HCT116 (cell line): ENCODE measurements around the gene YPEL3. TPM values are rescaled to one million over a fixed set of nuclear protein-coding genes. Genes with fewer than 3 reads are reported as not detected.

Experiments used
- ATF3 ChIP-seq: IDR thresholded peaks from 2 replicates; pipeline ENCODE4 v1.6.1; 2012
- ELF1 ChIP-seq: IDR thresholded peaks from 2 replicates; pipeline ENCODE4 v1.6.1; 2012; ENCODE audit warnings: low read depth, borderline replicate concordance
- SP1 ChIP-seq: IDR thresholded peaks from 2 replicates; pipeline ENCODE4 v1.6.1; 2012; ENCODE audit warnings: low read depth
- SRF ChIP-seq: IDR thresholded peaks from 2 replicates; pipeline ENCODE4 v1.6.1; 2012; ENCODE audit warnings: low read depth
- total RNA-seq: library from RNA; stranded (reverse); gene quantifications from one replicate; pipeline ENCODE4 v1.2.1, GENCODE V29; 2021; ENCODE audit not compliant: unreplicated experiment
- TF ChIP-seq, protein P1 (sequence below): IDR thresholded peaks from 2 replicates; pipeline ENCODE4 v1.6.1; 2012; ENCODE audit warnings: low read depth
- TF ChIP-seq, protein P2 (sequence below): IDR thresholded peaks from 2 replicates; pipeline ENCODE4 v1.6.1; 2012
- TF ChIP-seq, protein P3 (sequence below): IDR thresholded peaks from 2 replicates; pipeline ENCODE4 v1.6.1; 2011; ENCODE audit warnings: mild to moderate bottlenecking, low read length, moderate library complexity; ENCODE audit not compliant: insufficient replicate concordance; ENCODE audit errors: extremely low read depth

Gene YPEL3
- total RNA-seq, 1 experiment from 2014 or later = 10.9 TPM

DNA sequence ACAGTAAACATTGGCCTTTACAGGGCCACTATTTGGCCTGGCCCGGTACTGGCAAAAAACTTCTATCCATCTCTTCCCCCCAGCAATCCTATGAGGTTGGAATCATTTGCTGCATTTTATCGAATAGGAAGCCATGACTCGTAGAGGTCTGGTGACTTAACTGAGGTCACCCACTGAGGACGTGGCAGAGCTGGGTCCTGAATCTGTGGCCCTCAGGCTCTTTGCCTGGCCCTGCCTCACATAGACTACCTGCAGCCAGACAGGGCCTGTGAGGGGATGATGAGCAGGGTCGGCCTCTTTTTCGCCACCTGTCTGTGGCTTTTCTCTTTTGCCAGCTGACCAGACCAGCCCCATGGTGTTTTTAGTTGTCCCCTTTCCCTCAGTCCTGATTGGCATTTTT lies 18.4 kb downstream of the YPEL3 start (continued):
- TF ChIP-seq, protein P1, sequence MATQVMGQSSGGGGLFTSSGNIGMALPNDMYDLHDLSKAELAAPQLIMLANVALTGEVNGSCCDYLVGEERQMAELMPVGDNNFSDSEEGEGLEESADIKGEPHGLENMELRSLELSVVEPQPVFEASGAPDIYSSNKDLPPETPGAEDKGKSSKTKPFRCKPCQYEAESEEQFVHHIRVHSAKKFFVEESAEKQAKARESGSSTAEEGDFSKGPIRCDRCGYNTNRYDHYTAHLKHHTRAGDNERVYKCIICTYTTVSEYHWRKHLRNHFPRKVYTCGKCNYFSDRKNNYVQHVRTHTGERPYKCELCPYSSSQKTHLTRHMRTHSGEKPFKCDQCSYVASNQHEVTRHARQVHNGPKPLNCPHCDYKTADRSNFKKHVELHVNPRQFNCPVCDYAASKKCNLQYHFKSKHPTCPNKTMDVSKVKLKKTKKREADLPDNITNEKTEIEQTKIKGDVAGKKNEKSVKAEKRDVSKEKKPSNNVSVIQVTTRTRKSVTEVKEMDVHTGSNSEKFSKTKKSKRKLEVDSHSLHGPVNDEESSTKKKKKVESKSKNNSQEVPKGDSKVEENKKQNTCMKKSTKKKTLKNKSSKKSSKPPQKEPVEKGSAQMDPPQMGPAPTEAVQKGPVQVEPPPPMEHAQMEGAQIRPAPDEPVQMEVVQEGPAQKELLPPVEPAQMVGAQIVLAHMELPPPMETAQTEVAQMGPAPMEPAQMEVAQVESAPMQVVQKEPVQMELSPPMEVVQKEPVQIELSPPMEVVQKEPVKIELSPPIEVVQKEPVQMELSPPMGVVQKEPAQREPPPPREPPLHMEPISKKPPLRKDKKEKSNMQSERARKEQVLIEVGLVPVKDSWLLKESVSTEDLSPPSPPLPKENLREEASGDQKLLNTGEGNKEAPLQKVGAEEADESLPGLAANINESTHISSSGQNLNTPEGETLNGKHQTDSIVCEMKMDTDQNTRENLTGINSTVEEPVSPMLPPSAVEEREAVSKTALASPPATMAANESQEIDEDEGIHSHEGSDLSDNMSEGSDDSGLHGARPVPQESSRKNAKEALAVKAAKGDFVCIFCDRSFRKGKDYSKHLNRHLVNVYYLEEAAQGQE = no peak
- no peak for TF ChIP-seq ELF1
- no peak for TF ChIP-seq ATF3
- TF ChIP-seq, protein P2, sequence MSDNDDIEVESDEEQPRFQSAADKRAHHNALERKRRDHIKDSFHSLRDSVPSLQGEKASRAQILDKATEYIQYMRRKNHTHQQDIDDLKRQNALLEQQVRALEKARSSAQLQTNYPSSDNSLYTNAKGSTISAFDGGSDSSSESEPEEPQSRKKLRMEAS = no peak
- TF ChIP-seq, protein P3, sequence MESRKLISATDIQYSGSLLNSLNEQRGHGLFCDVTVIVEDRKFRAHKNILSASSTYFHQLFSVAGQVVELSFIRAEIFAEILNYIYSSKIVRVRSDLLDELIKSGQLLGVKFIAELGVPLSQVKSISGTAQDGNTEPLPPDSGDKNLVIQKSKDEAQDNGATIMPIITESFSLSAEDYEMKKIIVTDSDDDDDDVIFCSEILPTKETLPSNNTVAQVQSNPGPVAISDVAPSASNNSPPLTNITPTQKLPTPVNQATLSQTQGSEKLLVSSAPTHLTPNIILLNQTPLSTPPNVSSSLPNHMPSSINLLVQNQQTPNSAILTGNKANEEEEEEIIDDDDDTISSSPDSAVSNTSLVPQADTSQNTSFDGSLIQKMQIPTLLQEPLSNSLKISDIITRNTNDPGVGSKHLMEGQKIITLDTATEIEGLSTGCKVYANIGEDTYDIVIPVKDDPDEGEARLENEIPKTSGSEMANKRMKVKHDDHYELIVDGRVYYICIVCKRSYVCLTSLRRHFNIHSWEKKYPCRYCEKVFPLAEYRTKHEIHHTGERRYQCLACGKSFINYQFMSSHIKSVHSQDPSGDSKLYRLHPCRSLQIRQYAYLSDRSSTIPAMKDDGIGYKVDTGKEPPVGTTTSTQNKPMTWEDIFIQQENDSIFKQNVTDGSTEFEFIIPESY = no peak
- TF ChIP-seq SP1 = no peak
- TF ChIP-seq SRF = no peak
- TF ChIP-seq, all 23 proteins: peak for 0
